ENCODE results near the gene TRANK1.

Gene TRANK1

DNA sequence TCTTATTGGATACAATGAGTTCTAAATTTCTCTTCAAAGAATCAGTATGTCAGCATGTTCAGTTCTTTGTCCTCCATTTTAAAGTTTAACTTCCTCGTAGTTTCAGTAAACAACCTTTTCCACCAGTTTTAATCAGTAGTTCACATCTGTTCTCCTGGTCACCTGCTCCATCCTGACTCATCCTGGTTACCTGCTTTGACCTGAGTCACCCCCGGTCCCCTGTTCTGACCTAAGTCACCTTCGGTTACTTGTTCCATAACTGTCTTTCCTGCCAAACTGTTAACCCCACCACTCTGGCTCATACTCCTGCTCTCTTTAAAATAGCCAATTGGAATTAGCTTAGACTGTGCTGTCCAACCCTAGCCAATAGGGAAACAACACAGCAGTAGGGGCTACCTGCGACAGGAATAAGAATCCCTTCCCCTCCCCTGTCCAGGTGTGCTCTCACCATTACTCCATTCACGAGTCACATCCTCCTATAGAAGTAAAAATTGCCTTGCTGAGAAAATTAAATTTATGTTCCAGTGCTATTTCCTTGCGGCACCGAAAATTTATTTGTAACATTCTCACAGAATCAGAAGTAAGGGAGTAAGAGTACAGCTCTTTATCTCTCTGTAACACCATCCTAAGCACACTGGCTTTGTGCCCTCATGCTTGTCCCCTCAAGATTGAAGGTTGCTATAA lies 23.8 kb downstream of the TRANK1 start:
- no peaks in the 10 kb centered on the region for H4K20me1 ChIP-seq (ENCODE audit: low read depth, low read length)
- no peaks in the 10 kb centered on the region for H3K27me3 ChIP-seq (ENCODE audit: low read length)
- no peak overlapping the region for H3K27ac ChIP-seq (ENCODE audit: low read depth, low read length)
- H3K4me3 ChIP-seq (ENCODE audit: insufficient read depth, low read length, poor library complexity, severe bottlenecking) = no peak overlapping the region
- no peak overlapping the region for H3K4me2 ChIP-seq (ENCODE audit: low read depth, low read length, poor library complexity, severe bottlenecking)
- no peak for TF ChIP-seq EZH2phosphoT487 (conservative IDR thresholded peaks at IDR 0.05; ENCODE audit: low read length)
- TF ChIP-seq, protein P1, sequence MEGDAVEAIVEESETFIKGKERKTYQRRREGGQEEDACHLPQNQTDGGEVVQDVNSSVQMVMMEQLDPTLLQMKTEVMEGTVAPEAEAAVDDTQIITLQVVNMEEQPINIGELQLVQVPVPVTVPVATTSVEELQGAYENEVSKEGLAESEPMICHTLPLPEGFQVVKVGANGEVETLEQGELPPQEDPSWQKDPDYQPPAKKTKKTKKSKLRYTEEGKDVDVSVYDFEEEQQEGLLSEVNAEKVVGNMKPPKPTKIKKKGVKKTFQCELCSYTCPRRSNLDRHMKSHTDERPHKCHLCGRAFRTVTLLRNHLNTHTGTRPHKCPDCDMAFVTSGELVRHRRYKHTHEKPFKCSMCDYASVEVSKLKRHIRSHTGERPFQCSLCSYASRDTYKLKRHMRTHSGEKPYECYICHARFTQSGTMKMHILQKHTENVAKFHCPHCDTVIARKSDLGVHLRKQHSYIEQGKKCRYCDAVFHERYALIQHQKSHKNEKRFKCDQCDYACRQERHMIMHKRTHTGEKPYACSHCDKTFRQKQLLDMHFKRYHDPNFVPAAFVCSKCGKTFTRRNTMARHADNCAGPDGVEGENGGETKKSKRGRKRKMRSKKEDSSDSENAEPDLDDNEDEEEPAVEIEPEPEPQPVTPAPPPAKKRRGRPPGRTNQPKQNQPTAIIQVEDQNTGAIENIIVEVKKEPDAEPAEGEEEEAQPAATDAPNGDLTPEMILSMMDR (IDR thresholded peaks at IDR 0.05; ENCODE audit: insufficient read depth, low read length, poor library complexity, severe bottlenecking) = no peak
- no peaks in the 10 kb centered on the region for H3K79me2 ChIP-seq (ENCODE audit: insufficient read depth, low read length)
- no peaks in the 10 kb centered on the region for H3K9me2 ChIP-seq (replicated peaks; ENCODE audit: insufficient read depth, low read length)
- H3K9ac ChIP-seq (ENCODE audit: low read length) = no peak overlapping the region
- H3F3A ChIP-seq (ENCODE audit: insufficient read depth) = peaks cover 6% of the 10 kb centered on the region; the same call in 1 of the 2 replicates
- peaks cover 15% of the 10 kb centered on the region; the same call in 1 of the 2 replicates for H3K9me3 ChIP-seq (ENCODE audit: insufficient read depth, low read length)
- H2AFZ ChIP-seq (ENCODE audit: low read depth, low read length, severe bottlenecking) = no peak overlapping the region
- H3K36me3 ChIP-seq (ENCODE audit: low read length) = no peaks in the 10 kb centered on the region; the same call in 1 of the 2 replicates

DNA sequence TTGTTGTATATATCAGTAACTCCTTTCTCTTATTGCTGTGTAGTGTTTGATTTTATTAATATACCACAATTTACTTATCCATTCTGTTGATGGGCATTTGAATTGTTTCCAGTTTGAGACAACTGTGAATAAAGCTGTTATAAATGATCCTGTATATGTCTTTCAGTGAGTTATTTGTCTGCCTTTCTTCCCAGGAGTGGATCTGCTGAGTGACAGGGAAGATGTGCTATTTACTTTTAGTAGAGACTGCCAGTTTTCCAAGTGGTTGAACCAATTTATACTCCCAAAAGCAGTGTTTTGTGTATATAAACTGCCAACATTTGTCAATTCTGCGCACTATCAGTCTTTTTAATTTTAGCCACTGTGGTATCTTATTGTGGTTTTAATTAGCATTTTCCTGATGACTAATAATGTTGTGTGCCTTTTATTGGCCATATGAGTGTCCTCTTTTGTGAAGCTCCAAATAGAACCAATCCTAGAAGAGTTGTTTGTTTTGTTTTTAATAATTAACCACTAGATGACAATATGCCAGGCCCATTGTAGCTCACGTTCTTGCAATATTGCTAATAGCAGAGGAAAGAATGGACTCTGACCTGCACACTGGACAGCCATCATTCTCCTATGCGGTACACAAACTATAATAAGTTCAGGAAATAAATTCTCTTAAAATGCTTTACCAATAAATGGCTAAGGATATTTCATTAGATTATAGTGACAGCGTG lies 25.3 kb downstream of the TRANK1 start:
- no peak overlapping the region for H3K4me2 ChIP-seq (ENCODE audit: low read depth, low read length, poor library complexity, severe bottlenecking)

DNA sequence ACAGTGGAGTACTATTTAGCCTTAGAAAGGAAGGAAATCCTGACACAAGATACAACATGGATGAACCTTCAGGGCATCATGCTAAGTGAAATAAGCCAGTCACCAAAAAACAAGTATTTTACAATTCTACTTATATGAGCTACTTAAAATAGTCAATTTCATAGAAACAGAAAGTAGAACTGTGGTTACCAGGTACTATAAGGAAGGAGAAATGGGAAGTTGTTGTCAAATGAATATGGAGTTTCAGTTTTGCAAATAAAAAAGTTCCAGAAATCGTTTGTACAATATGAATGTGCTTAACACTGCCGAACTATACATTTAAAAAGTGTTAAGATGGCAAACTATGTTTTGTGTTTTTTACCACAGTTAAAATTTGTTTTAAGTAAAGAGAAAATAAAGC lies 26.8 kb downstream of the TRANK1 start:
- Histone ChIP-seq H3K27me3 (ENCODE audit: low read length) (no peaks in the 10 kb centered on the region), H3K36me3 (ENCODE audit: low read length) (no peaks in the 10 kb centered on the region; the same call in 1 of the 2 replicates), H3K27ac (ENCODE audit: low read depth, low read length) (peak overlapping the region; percentile 30), H3F3A (ENCODE audit: insufficient read depth) (peaks cover 6% of the 10 kb centered on the region; the same call in 1 of the 2 replicates), H3K9me2 (replicated peaks; ENCODE audit: insufficient read depth, low read length) (no peaks in the 10 kb centered on the region), H2AFZ (ENCODE audit: low read depth, low read length, severe bottlenecking) (no peak overlapping the region), H3K9me3 (ENCODE audit: insufficient read depth, low read length) (peaks cover 15% of the 10 kb centered on the region; the same call in 1 of the 2 replicates), H3K4me2 (ENCODE audit: low read depth, low read length, poor library complexity, severe bottlenecking) (peak overlapping the region; percentile 60), H3K79me2 (ENCODE audit: insufficient read depth, low read length) (no peaks in the 10 kb centered on the region), H3K4me3 (ENCODE audit: insufficient read depth, low read length, poor library complexity, severe bottlenecking) (peak overlapping the region; percentile 2), H4K20me1 (ENCODE audit: low read depth, low read length) (no peaks in the 10 kb centered on the region), H3K9ac (ENCODE audit: low read length) (no peak overlapping the region)
- no peak for TF ChIP-seq EZH2phosphoT487 (conservative IDR thresholded peaks at IDR 0.05; ENCODE audit: low read length)
- TF ChIP-seq, protein P1 (IDR thresholded peaks at IDR 0.05; ENCODE audit: insufficient read depth, low read length, poor library complexity, severe bottlenecking) = no peak

More for the DNA sequence above, 25.3 kb downstream of the TRANK1 start:
- no peak for TF ChIP-seq EZH2phosphoT487 (conservative IDR thresholded peaks at IDR 0.05; ENCODE audit: low read length)
- TF ChIP-seq, protein P1 (IDR thresholded peaks at IDR 0.05; ENCODE audit: insufficient read depth, low read length, poor library complexity, severe bottlenecking) = no peak
- Histone ChIP-seq H3K27ac (ENCODE audit: low read depth, low read length) (no peak overlapping the region), H3K4me3 (ENCODE audit: insufficient read depth, low read length, poor library complexity, severe bottlenecking) (no peak overlapping the region), H3K9me2 (replicated peaks; ENCODE audit: insufficient read depth, low read length) (no peaks in the 10 kb centered on the region), H3K36me3 (ENCODE audit: low read length) (no peaks in the 10 kb centered on the region; the same call in 1 of the 2 replicates), H3K9me3 (ENCODE audit: insufficient read depth, low read length) (peaks cover 15% of the 10 kb centered on the region; the same call in 1 of the 2 replicates), H4K20me1 (ENCODE audit: low read depth, low read length) (no peaks in the 10 kb centered on the region), H3K9ac (ENCODE audit: low read length) (no peak overlapping the region), H3F3A (ENCODE audit: insufficient read depth) (peaks cover 6% of the 10 kb centered on the region; the same call in 1 of the 2 replicates), H3K79me2 (ENCODE audit: insufficient read depth, low read length) (no peaks in the 10 kb centered on the region), H3K27me3 (ENCODE audit: low read length) (no peaks in the 10 kb centered on the region), H2AFZ (ENCODE audit: low read depth, low read length, severe bottlenecking) (no peak overlapping the region)
